PC-9 (cell line): Measurements from ENCODE around the gene MGAT5.

Source experiments
- EZH2 ChIP-seq: fragments of 200-600 bp; sonication (generic); IDR thresholded peaks from 2 replicates; pipeline ENCODE4 v1.8.0; 2017; ENCODE audit warnings: antibody characterized with exemption, low read depth
- TF ChIP-seq, protein P1 (sequence below): fragments of 200-600 bp; sonication (generic); conservative IDR thresholded peaks from 2 replicates; pipeline ENCODE4 v1.6.1; 2017; ENCODE audit warnings: mixed run types, antibody characterized with exemption, mild to moderate bottlenecking, moderate library complexity

DNA sequence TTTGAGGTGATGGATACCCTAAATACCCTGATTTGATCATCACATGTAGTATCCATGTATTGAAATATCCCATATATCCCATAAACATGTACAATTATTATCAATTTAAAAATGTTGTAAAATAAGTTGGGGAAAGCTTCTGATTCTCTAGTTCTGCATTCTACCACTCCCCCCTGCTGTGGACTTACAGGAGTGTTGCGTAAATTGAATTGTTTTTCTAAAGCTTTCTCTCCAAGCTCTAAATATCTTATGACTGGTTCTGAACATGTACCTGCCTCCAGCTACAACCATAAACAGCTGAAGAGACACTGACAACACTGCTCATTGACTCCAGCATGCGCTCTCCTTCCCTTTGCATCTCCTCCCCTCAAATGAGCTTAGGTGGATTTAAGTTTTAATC is 145.2 kb downstream of the MGAT5 start:
- TF ChIP-seq, protein P1, sequence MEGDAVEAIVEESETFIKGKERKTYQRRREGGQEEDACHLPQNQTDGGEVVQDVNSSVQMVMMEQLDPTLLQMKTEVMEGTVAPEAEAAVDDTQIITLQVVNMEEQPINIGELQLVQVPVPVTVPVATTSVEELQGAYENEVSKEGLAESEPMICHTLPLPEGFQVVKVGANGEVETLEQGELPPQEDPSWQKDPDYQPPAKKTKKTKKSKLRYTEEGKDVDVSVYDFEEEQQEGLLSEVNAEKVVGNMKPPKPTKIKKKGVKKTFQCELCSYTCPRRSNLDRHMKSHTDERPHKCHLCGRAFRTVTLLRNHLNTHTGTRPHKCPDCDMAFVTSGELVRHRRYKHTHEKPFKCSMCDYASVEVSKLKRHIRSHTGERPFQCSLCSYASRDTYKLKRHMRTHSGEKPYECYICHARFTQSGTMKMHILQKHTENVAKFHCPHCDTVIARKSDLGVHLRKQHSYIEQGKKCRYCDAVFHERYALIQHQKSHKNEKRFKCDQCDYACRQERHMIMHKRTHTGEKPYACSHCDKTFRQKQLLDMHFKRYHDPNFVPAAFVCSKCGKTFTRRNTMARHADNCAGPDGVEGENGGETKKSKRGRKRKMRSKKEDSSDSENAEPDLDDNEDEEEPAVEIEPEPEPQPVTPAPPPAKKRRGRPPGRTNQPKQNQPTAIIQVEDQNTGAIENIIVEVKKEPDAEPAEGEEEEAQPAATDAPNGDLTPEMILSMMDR, result no peak
- TF ChIP-seq EZH2, result no peak
